Parathyroid adenoma (tissue), 2 donors: Measurements from ENCODE around the gene PDCD7.

Experiments used
- H2AFZ ChIP-seq: fragments of 300-600 bp; sonication (generic); one replicate; pipeline ENCODE4 v1.7.0; 2017; ENCODE audit warnings: antibody characterized with exemption, mild to moderate bottlenecking
- H3K27ac ChIP-seq: fragments of 300-600 bp; sonication (generic); one replicate; pipeline ENCODE4 v1.7.0; 2017
- H3K27me3 ChIP-seq: fragments of 300-600 bp; sonication (generic); one replicate; pipeline ENCODE4 v1.7.0; 2017; ENCODE audit warnings: low read length; ENCODE audit not compliant: control insufficient read depth, insufficient read depth
- H3K36me3 ChIP-seq: fragments of 300-600 bp; sonication (generic); one replicate; pipeline ENCODE4 v1.7.0; 2017; ENCODE audit warnings: low read length; ENCODE audit not compliant: control insufficient read depth, insufficient read depth
- H3K4me1 ChIP-seq: fragments of 300-600 bp; sonication (generic); one replicate; pipeline ENCODE4 v1.7.0; 2017; ENCODE audit warnings: control low read depth
- H3K4me2 ChIP-seq: fragments of 300-600 bp; sonication (generic); one replicate; pipeline ENCODE4 v1.7.0; 2017; ENCODE audit warnings: low read length
- H3K4me3 ChIP-seq: fragments of 300-600 bp; sonication (generic); one replicate; pipeline ENCODE4 v1.7.0; 2017; ENCODE audit warnings: low read depth, low read length
- H3K79me2 ChIP-seq: fragments of 300-600 bp; sonication (generic); one replicate; pipeline ENCODE4 v1.7.0; 2017; ENCODE audit warnings: control low read depth
- H3K9ac ChIP-seq: fragments of 300-600 bp; sonication (generic); one replicate; pipeline ENCODE4 v1.7.0; 2017; ENCODE audit warnings: mild to moderate bottlenecking
- H3K9me3 ChIP-seq: fragments of 300-600 bp; sonication (generic); one replicate; pipeline ENCODE4 v1.7.0; 2017; ENCODE audit warnings: low read length; ENCODE audit not compliant: control insufficient read depth
- TF ChIP-seq, protein P1 (sequence below): fragments of 300-600 bp; sonication (generic); IDR thresholded peaks from one replicate; pipeline ENCODE4 v1.7.0; 2017; ENCODE audit warnings: antibody characterized with exemption, mild to moderate bottlenecking
- donor health status: primary hyperparathyroidism.

PDCD7 gene

DNA sequence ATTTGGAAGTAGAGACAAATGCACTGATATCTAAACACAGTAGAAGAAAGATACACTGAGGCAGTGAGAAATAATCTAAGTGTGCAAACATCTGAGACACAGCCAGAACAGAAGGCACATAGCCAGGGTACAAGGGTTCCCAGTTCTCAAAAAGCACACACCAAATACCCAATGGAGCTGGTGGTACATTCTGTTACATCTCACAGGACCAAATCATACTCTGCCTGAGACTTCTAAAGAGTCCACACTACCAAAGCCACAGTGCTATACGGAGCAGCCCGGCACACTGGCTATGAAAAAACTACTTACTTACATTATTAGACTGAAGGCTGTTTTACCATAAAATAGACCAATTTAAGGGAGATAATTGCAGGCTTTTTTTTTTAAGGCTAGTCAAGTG, 32.3 kb upstream of the PDCD7 start:
- no peak overlapping the region for H3K4me2 ChIP-seq
- peaks cover 8% of the 10 kb centered on the region for H3K79me2 ChIP-seq
- TF ChIP-seq, protein P1, sequence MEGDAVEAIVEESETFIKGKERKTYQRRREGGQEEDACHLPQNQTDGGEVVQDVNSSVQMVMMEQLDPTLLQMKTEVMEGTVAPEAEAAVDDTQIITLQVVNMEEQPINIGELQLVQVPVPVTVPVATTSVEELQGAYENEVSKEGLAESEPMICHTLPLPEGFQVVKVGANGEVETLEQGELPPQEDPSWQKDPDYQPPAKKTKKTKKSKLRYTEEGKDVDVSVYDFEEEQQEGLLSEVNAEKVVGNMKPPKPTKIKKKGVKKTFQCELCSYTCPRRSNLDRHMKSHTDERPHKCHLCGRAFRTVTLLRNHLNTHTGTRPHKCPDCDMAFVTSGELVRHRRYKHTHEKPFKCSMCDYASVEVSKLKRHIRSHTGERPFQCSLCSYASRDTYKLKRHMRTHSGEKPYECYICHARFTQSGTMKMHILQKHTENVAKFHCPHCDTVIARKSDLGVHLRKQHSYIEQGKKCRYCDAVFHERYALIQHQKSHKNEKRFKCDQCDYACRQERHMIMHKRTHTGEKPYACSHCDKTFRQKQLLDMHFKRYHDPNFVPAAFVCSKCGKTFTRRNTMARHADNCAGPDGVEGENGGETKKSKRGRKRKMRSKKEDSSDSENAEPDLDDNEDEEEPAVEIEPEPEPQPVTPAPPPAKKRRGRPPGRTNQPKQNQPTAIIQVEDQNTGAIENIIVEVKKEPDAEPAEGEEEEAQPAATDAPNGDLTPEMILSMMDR = no peak
- no peak overlapping the region for H2AFZ ChIP-seq
- H3K9ac ChIP-seq = no peak overlapping the region
- H3K36me3 ChIP-seq = no peaks in the 10 kb centered on the region
- H3K27me3 ChIP-seq = no peaks in the 10 kb centered on the region
- H3K27ac ChIP-seq = no peak overlapping the region
- H3K4me3 ChIP-seq = no peak overlapping the region
- H3K9me3 ChIP-seq = no peaks in the 10 kb centered on the region
- H3K4me1 ChIP-seq = no peaks in the 10 kb centered on the region

GRCh38 chr15:65164139-65164538, 30.5 kb upstream of the PDCD7 start:
- H2AFZ ChIP-seq = no peak overlapping the region
- peaks cover 2% of the 10 kb centered on the region for H3K79me2 ChIP-seq
- H3K9me3 ChIP-seq = no peaks in the 10 kb centered on the region
- TF ChIP-seq, protein P1 = no peak
- H3K4me2 ChIP-seq = no peak overlapping the region
- no peak overlapping the region for H3K9ac ChIP-seq
- H3K27me3 ChIP-seq = no peaks in the 10 kb centered on the region
- H3K27ac ChIP-seq = no peak overlapping the region
- H3K36me3 ChIP-seq = no peaks in the 10 kb centered on the region
- no peak overlapping the region for H3K4me3 ChIP-seq
- H3K4me1 ChIP-seq = no peaks in the 10 kb centered on the region

DNA sequence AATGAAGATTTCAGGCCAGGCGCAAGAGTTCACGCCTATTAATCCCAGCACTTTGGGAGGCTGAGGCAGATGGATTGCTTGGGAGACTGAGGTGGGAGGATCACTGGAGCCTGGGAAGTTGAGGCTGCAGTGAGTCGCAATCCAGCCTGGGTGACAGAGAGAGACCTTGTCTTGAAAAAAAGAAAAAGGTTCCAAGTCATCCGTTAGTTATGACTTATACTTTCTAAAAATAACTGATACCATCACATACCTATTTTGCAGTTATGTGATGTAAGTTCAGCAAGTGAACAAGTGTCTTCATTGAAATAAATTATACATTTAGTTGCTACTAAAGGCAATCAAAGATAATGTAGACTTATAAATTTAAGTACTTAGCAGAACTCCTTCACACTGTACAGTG, 29.4 kb upstream of the PDCD7 start:
- no peaks in the 10 kb centered on the region for H3K27me3 ChIP-seq
- H3K9me3 ChIP-seq = no peaks in the 10 kb centered on the region
- no peaks in the 10 kb centered on the region for H3K36me3 ChIP-seq
- TF ChIP-seq, protein P1 = no peak
- H3K4me1 ChIP-seq = no peaks in the 10 kb centered on the region
- no peak overlapping the region for H3K27ac ChIP-seq
- no peak overlapping the region for H3K4me2 ChIP-seq
- no peak overlapping the region for H2AFZ ChIP-seq
- H3K9ac ChIP-seq = no peak overlapping the region
- H3K4me3 ChIP-seq = no peak overlapping the region
- peaks cover 2% of the 10 kb centered on the region for H3K79me2 ChIP-seq

DNA sequence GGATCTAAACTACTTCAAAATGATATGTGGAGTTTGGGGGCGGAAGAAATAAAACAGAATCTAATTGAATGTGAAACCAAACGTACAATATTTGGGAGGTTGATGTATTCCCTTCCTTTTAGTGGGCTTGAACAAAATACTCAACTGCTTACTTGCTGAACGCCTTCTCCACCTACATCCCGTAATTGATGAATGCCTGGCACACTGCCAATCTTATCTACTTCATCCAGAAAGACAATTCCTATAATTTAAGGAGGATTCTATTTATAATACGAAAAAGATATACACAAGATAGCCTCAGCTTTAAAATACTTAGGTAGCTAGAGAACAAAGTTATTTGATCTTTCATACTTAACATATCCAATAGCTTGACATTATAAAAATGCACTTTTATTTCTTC, 23.1 kb upstream of the PDCD7 start:
- Histone ChIP-seq H3K9me3 (no peaks in the 10 kb centered on the region), H3K4me2 (no peak overlapping the region), H3K9ac (no peak overlapping the region), H3K4me1 (no peaks in the 10 kb centered on the region), H2AFZ (no peak overlapping the region), H3K79me2 (no peaks in the 10 kb centered on the region), H3K27me3 (no peaks in the 10 kb centered on the region), H3K36me3 (no peaks in the 10 kb centered on the region), H3K27ac (no peak overlapping the region), H3K4me3 (no peak overlapping the region)
- TF ChIP-seq, protein P1 = no peak

GRCh38 chr15:65154720-65155119, 21.1 kb upstream of the PDCD7 start:
- H3K27ac ChIP-seq = no peak overlapping the region
- TF ChIP-seq, protein P1 = no peak
- H3K4me1 ChIP-seq = no peaks in the 10 kb centered on the region
- no peak overlapping the region for H3K4me2 ChIP-seq
- H3K79me2 ChIP-seq = no peaks in the 10 kb centered on the region
- no peak overlapping the region for H3K4me3 ChIP-seq
- no peaks in the 10 kb centered on the region for H3K9me3 ChIP-seq
- H3K36me3 ChIP-seq = no peaks in the 10 kb centered on the region
- H3K27me3 ChIP-seq = no peaks in the 10 kb centered on the region
- no peak overlapping the region for H2AFZ ChIP-seq
- no peak overlapping the region for H3K9ac ChIP-seq
